Chondrocyte (in vitro differentiated cells): ENCODE data around the gene TECR. TPM values are rescaled to one million over a fixed set of nuclear protein-coding genes. Genes with fewer than 3 reads are reported as not detected.

Experiments
- DNase-seq: peaks from one replicate; pipeline ENCODE4 v3.0.0; 2021; ENCODE audit warnings: mixed read lengths, low spot score
- H3K27ac Mint-ChIP-seq: one replicate; pipeline ENCODE4 v1.8.0; 2021; ENCODE audit warnings: mild to moderate bottlenecking, moderate library complexity, mixed read lengths; ENCODE audit not compliant: unreplicated experiment
- H3K27me3 Mint-ChIP-seq: 2 replicates; pipeline ENCODE4 v1.8.0; 2021; ENCODE audit warnings: low read depth, mixed read lengths
- H3K36me3 Mint-ChIP-seq: 2 replicates; pipeline ENCODE4 v1.8.0; 2021; ENCODE audit warnings: low read depth, mixed read lengths
- H3K4me1 Mint-ChIP-seq: 2 replicates; pipeline ENCODE4 v1.8.0; 2021; ENCODE audit warnings: low read depth, mild to moderate bottlenecking, mixed read lengths
- H3K4me3 Mint-ChIP-seq: one replicate; pipeline ENCODE4 v1.8.0; 2021; ENCODE audit warnings: mild to moderate bottlenecking, moderate library complexity, mixed read lengths; ENCODE audit not compliant: unreplicated experiment
- H3K9me3 Mint-ChIP-seq: 2 replicates; pipeline ENCODE4 v1.8.0; 2021; ENCODE audit warnings: low read depth, mixed read lengths
- CTCF ChIP-seq: fragments of 200-600 bp; sonication (generic); IDR thresholded peaks from 2 replicates; pipeline ENCODE4 v1.5.0; 2021; ENCODE audit warnings: antibody characterized with exemption, mild to moderate bottlenecking, moderate library complexity
- total RNA-seq: library from RNA; stranded (reverse); gene quantifications from 3 replicates; pipeline ENCODE4 v1.2.1, GENCODE V29; 2021

Gene TECR
- total RNA-seq, 1 donor from 2014 or later: 70.7 TPM

- Mint-ChIP-seq H3K36me3 (no peaks in the 10 kb centered on the region), H3K27ac (no peak overlapping the region), H3K4me1 (peaks cover 31% of the 10 kb centered on the region), H3K9me3 (no peaks in the 10 kb centered on the region), H3K27me3 (no peaks in the 10 kb centered on the region), H3K4me3 (no peak overlapping the region)
- DNase-seq: no peak
- TF ChIP-seq CTCF: no peak
Measured at GRCh38 chr19:14553042-14553938, 23.9 kb downstream of the TECR start.

GRCh38 chr19:14553939-14554243, 24.5 kb downstream of the TECR start:
- no peak for TF ChIP-seq CTCF
- Mint-ChIP-seq H3K27ac (no peak overlapping the region), H3K9me3 (no peaks in the 10 kb centered on the region), H3K4me3 (no peak overlapping the region), H3K4me1 (peaks cover 36% of the 10 kb centered on the region), H3K36me3 (no peaks in the 10 kb centered on the region), H3K27me3 (no peaks in the 10 kb centered on the region)
- DNase-seq: no peak

- no peak overlapping the region for H3K27ac Mint-ChIP-seq
- DNase-seq: no peak
- H3K9me3 Mint-ChIP-seq: no peaks in the 10 kb centered on the region
- no peak for TF ChIP-seq CTCF
- no peaks in the 10 kb centered on the region for H3K36me3 Mint-ChIP-seq
- H3K4me1 Mint-ChIP-seq: peaks cover 39% of the 10 kb centered on the region
- no peaks in the 10 kb centered on the region for H3K27me3 Mint-ChIP-seq
- no peak overlapping the region for H3K4me3 Mint-ChIP-seq
Measured at GRCh38 chr19:14554382-14554812, 25.0 kb downstream of the TECR start.

GRCh38 chr19:14555918-14556661, 26.7 kb downstream of the TECR start:
- DNase-seq: no peak
- Mint-ChIP-seq H3K4me1 (peaks cover 40% of the 10 kb centered on the region), H3K4me3 (peak overlapping the region; percentile 42), H3K9me3 (no peaks in the 10 kb centered on the region), H3K27ac (peak overlapping the region; percentile 80), H3K36me3 (no peaks in the 10 kb centered on the region), H3K27me3 (no peaks in the 10 kb centered on the region)
- TF ChIP-seq CTCF: no peak

- H3K27ac Mint-ChIP-seq: peak overlapping the region; percentile 80
- DNase-seq: no peak
- H3K9me3 Mint-ChIP-seq: no peaks in the 10 kb centered on the region
- H3K4me1 Mint-ChIP-seq: peaks cover 37% of the 10 kb centered on the region
- no peaks in the 10 kb centered on the region for H3K36me3 Mint-ChIP-seq
- H3K27me3 Mint-ChIP-seq: no peaks in the 10 kb centered on the region
- TF ChIP-seq CTCF: peak; percentile 97
- H3K4me3 Mint-ChIP-seq: peak overlapping the region; percentile 42
Measured at GRCh38 chr19:14556662-14557188, 27.3 kb downstream of the TECR start.
